HCT116 (cell line): ENCODE measurements around the gene REEP5. TPM values are rescaled to one million over a fixed set of nuclear protein-coding genes. Genes with fewer than 3 reads are reported as not detected.

ENCODE experiments used
- ATAC-seq: fragments of 200-7000 bp; cut with Tn5 transposase; 2 replicates; pipeline ENCODE4 v1.9.1; 2020; ENCODE audit warnings: mild to moderate bottlenecking, moderate library complexity
- BruUV-seq: library from RNA; stranded (reverse); fragments of 400-500 nt; replicated peaks from 2 replicates; lab custom pipeline; 2021; lab: Mats Ljungman, UMichigan
- CTCF ChIA-PET: fragments of 300-600 bp; sonication (Branson Sonifier 250); formaldehyde crosslinking; loops from one replicate; lab custom pipeline; 2021; ENCODE audit warnings: antibody characterized with exemption; lab: Charles Lee
- POLR2A ChIA-PET: fragments of 300-600, 350-600 bp; sonication (Branson Sonifier 250); formaldehyde crosslinking; loops from one replicate; lab custom pipeline; 2021; ENCODE audit warnings: antibody characterized with exemption; lab: Charles Lee
- RAD21 ChIA-PET, 2 experiments: fragments of 300-600 bp; sonication (Branson Sonifier 250); formaldehyde crosslinking; loops; one replicate each; lab custom pipeline; 2023; ENCODE audit warnings: low total read pairs in 2 of 2; ENCODE audit not compliant: uncharacterized antibody in 2 of 2, unreplicated experiment in 2 of 2, low non-redundant PET in 1 of 2; lab: Charles Lee
- DNase-seq: peaks from one replicate; pipeline ENCODE4 v3.0.0-alpha.2; 2010; ENCODE audit warnings: low read depth, low spot score
- H2AFZ ChIP-seq: fragments of 200-600 bp; shearing (Covaris generic), sonication (generic); 2 replicates; pipeline ENCODE4 v1.6.1; 2017; ENCODE audit warnings: low read depth, mixed run types, mixed read lengths, antibody characterized with exemption, low read length; ENCODE audit not compliant: poor library complexity, severe bottlenecking
- H3K27ac ChIP-seq: 2 replicates; pipeline ENCODE4 v1.5.1; 2012; ENCODE audit warnings: low read depth, low read length
- H3K27me3 ChIP-seq: fragments of 200-600 bp; sonication (generic); 2 replicates; pipeline ENCODE4 v1.6.1; 2016; ENCODE audit warnings: mixed run types, low read length, mixed read lengths; ENCODE audit not compliant: insufficient read depth
- H3K36me3 ChIP-seq, 2 experiments: fragments of 200-500 bp in 1 of 2; fragments of 200-600 bp in 1 of 2; sonication (Bioruptor generic) in 1 of 2; sonication (generic) in 1 of 2; 2 replicates each; pipeline versions ENCODE4 v1.5.1 to v1.6.1; 2014 to 2016; ENCODE audit warnings: low read length in 2 of 2, inconsistent platforms in 1 of 2, mixed read lengths in 1 of 2, mixed run types in 1 of 2; ENCODE audit not compliant: insufficient read depth in 2 of 2, control insufficient read depth in 1 of 2
- H3K4me1 ChIP-seq, 2 experiments: fragments of 200-600 bp in 1 of 2; sonication (generic) in 1 of 2; 2 replicates each; pipeline versions ENCODE4 v1.5.1 to v1.6.1; 2012 to 2017; ENCODE audit warnings: low read length in 2 of 2, inconsistent platforms in 1 of 2, mild to moderate bottlenecking in 1 of 2, mixed read lengths in 1 of 2, mixed run types in 1 of 2, moderate library complexity in 1 of 2; ENCODE audit not compliant: insufficient read depth in 2 of 2, control insufficient read depth in 1 of 2
- H3K4me2 ChIP-seq: fragments of 200-600 bp; sonication (generic); 2 replicates; pipeline ENCODE4 v1.6.1; 2017; ENCODE audit warnings: mixed run types, low read length, mixed read lengths
- H3K4me3 ChIP-seq, 2 experiments: fragments of 200-600 bp in 1 of 2; sonication (generic) in 1 of 2; replicated peaks in 1 of 2; 2 replicates each; pipeline ENCODE4 v1.5.1; 2011 to 2016; ENCODE audit warnings: low read length in 2 of 2, control low read depth in 1 of 2, low read depth in 1 of 2, mild to moderate bottlenecking in 1 of 2, mixed read lengths in 1 of 2, mixed run types in 1 of 2
- H3K79me2 ChIP-seq: fragments of 200-600 bp; sonication (generic); 2 replicates; pipeline ENCODE4 v1.6.1; 2017; ENCODE audit warnings: mild to moderate bottlenecking, mixed run types, low read length, moderate library complexity, mixed read lengths; ENCODE audit not compliant: insufficient read depth
- H3K9ac ChIP-seq: fragments of 200-600 bp; sonication (generic); 2 replicates; pipeline ENCODE4 v1.6.1; 2016; ENCODE audit warnings: low read length, mixed read lengths
- H3K9me2 ChIP-seq: fragments of 200-600 bp; sonication (generic), shearing (Covaris generic); 2 replicates; pipeline ENCODE4 v1.6.1; 2017; ENCODE audit warnings: mixed run types, mild to moderate bottlenecking, moderate library complexity; ENCODE audit not compliant: insufficient read depth
- H3K9me3 ChIP-seq, 2 experiments: fragments of 200-500 bp in 1 of 2; fragments of 200-600 bp in 1 of 2; sonication (Bioruptor generic) in 1 of 2; sonication (generic) in 1 of 2; 2 replicates each; pipeline ENCODE4 v1.6.1; 2014 to 2017; ENCODE audit warnings: low read length in 2 of 2, mixed read lengths in 2 of 2, inconsistent platforms in 1 of 2, low read depth in 1 of 2, mild to moderate bottlenecking in 1 of 2, mixed run types in 1 of 2, moderate library complexity in 1 of 2; ENCODE audit not compliant: control insufficient read depth in 1 of 2, insufficient read depth in 1 of 2
- H4K20me1 ChIP-seq: fragments of 200-600 bp; sonication (generic), shearing (Covaris generic); 2 replicates; pipeline ENCODE4 v1.6.1; 2017; ENCODE audit warnings: mixed run types, mild to moderate bottlenecking, moderate library complexity; ENCODE audit not compliant: insufficient read depth
- ATF3 ChIP-seq: IDR thresholded peaks from 2 replicates; pipeline ENCODE4 v1.6.1; 2012
- CBX3 ChIP-seq: IDR thresholded peaks from 2 replicates; pipeline ENCODE4 v1.6.1; 2012; ENCODE audit warnings: low read depth
- CEBPB ChIP-seq: IDR thresholded peaks from 2 replicates; pipeline ENCODE4 v1.6.1; 2012; ENCODE audit warnings: low read depth
- CTCF ChIP-seq, 3 experiments: fragments of 200-600 bp in 1 of 3; sonication (generic) in 1 of 3; IDR thresholded peaks in 2 of 3; conservative IDR thresholded peaks in 1 of 3; 2 replicates each; pipeline ENCODE4 v1.5.1; 2012 to 2017; ENCODE audit warnings: low read depth in 2 of 3, low read length in 2 of 3, antibody characterized with exemption in 1 of 3, borderline replicate concordance in 1 of 3, control low read depth in 1 of 3, mild to moderate bottlenecking in 1 of 3, mixed read lengths in 1 of 3, mixed run types in 1 of 3, moderate library complexity in 1 of 3; ENCODE audit not compliant: insufficient read depth in 1 of 3
- EGR1 ChIP-seq: IDR thresholded peaks from 2 replicates; pipeline ENCODE4 v1.6.1; 2012; ENCODE audit warnings: low read depth
- ELF1 ChIP-seq: IDR thresholded peaks from 2 replicates; pipeline ENCODE4 v1.6.1; 2012; ENCODE audit warnings: low read depth, borderline replicate concordance
- EZH2 ChIP-seq: fragments of 200-600 bp; sonication (generic); IDR thresholded peaks from 2 replicates; pipeline ENCODE4 v1.6.1; 2017; ENCODE audit warnings: antibody characterized with exemption, mixed run types
- EZH2phosphoT487 ChIP-seq: fragments of 200-600 bp; IDR thresholded peaks from 2 replicates; pipeline ENCODE4 v1.6.1; 2018; ENCODE audit warnings: antibody characterized with exemption, borderline replicate concordance
- FOSL1 ChIP-seq: IDR thresholded peaks from 2 replicates; pipeline ENCODE4 v1.6.1; 2012; ENCODE audit warnings: low read depth
- JUND ChIP-seq: IDR thresholded peaks from 2 replicates; pipeline ENCODE4 v1.6.1; 2012
- POLR2AphosphoS5 ChIP-seq: IDR thresholded peaks from 2 replicates; pipeline ENCODE4 v1.6.1; 2011; ENCODE audit warnings: mild to moderate bottlenecking, low read depth, low read length, moderate library complexity
- RAD21 ChIP-seq: IDR thresholded peaks from 2 replicates; pipeline ENCODE4 v1.6.1; 2012; ENCODE audit warnings: low read depth, mild to moderate bottlenecking
- SIN3A ChIP-seq: IDR thresholded peaks from 2 replicates; pipeline ENCODE4 v1.6.1; 2012; ENCODE audit warnings: low read depth
- SRF ChIP-seq: IDR thresholded peaks from 2 replicates; pipeline ENCODE4 v1.6.1; 2012; ENCODE audit warnings: low read depth
- YY1 ChIP-seq: IDR thresholded peaks from 2 replicates; pipeline ENCODE4 v1.6.1; 2011; ENCODE audit warnings: low read length, low read depth, moderate library complexity, mild to moderate bottlenecking; ENCODE audit not compliant: insufficient replicate concordance; ENCODE audit errors: extremely low read depth
- ZFX ChIP-seq: fragments of 450-650 bp; IDR thresholded peaks from 2 replicates; pipeline ENCODE4 v1.6.1; 2017
- ZNF274 ChIP-seq: fragments of 200-500 bp; sonication (Bioruptor generic); IDR thresholded peaks from 2 replicates; pipeline ENCODE4 v1.6.1; 2014; ENCODE audit warnings: mild to moderate bottlenecking, low read depth, low read length, inconsistent platforms
- intact Hi-C: fragments of 100-400 bp; cut with micrococcal nuclease; formaldehyde crosslinking; loops from 2 replicates; pipeline ENCODE4 v1.10.0; 2022
- total RNA-seq: library from RNA; stranded (reverse); gene quantifications from one replicate; pipeline ENCODE4 v1.2.1, GENCODE V29; 2021; ENCODE audit not compliant: unreplicated experiment

REEP5 gene
- total RNA-seq, 1 experiment from 2014 or later: 71.7 TPM

GRCh38 chr5:112918136-112918535, 3.9 kb downstream of the REEP5 start:
- CTCF ChIA-PET: no interaction called here
- Histone ChIP-seq H3K36me3 (peaks cover 8 to 22% of the 10 kb centered on the region in 2 experiments; a peak in 3 of 4 replicates), H3K9me3 (no peaks in the 10 kb centered on the region), H3K4me2 (no peak overlapping the region), H3K27me3 (no peaks in the 10 kb centered on the region), H3K4me1 (peaks cover 8 to 19% of the 10 kb centered on the region in 2 experiments; a peak in 3 of 4 replicates)
- TF ChIP-seq ZNF274: no peak
- no peak for TF ChIP-seq ELF1
- no peak for TF ChIP-seq JUND
- TF ChIP-seq CEBPB: no peak
- no peak for TF ChIP-seq FOSL1
- no peak for TF ChIP-seq CBX3
- no peak for TF ChIP-seq EZH2
- TF ChIP-seq ATF3: no peak
- TF ChIP-seq SIN3A: no peak
- TF ChIP-seq POLR2AphosphoS5: no peak
- no peak for TF ChIP-seq SRF
- TF ChIP-seq YY1: no peak
- TF ChIP-seq, all 23 proteins: peak for 0
- ChIA-PET RAD21 (no interaction called here), POLR2A (no interaction called here)
- ATAC-seq (no peak), DNase-seq (no peak)
- Histone ChIP-seq H4K20me1 (no peaks in the 10 kb centered on the region), H3K9ac (no peak overlapping the region), H2AFZ (no peak overlapping the region), H3K4me3 (no peak overlapping the region), H3K27ac (no peak overlapping the region), H3K79me2 (peaks cover 72% of the 10 kb centered on the region), H3K9me2 (no peaks in the 10 kb centered on the region)
- no TSS peak for BruUV-seq
- intact Hi-C loops: no loop called here

- H3K9ac ChIP-seq: no peak overlapping the region
- no peaks in the 10 kb centered on the region for H3K9me3 ChIP-seq
- H3K4me1 ChIP-seq: peaks cover 5 to 13% of the 10 kb centered on the region in 2 experiments; a peak in 3 of 4 replicates
- no peak overlapping the region for H3K27ac ChIP-seq
- ChIA-PET POLR2A (no interaction called here), CTCF (no interaction called here), RAD21 (no interaction called here)
- H3K4me2 ChIP-seq: no peak overlapping the region
- H3K4me3 ChIP-seq: no peak overlapping the region
- no peaks in the 10 kb centered on the region for H3K27me3 ChIP-seq
- DNase-seq: no peak
- intact Hi-C loops: no loop called here
- H3K36me3 ChIP-seq: peaks cover 8 to 22% of the 10 kb centered on the region in 2 experiments; a peak in 3 of 4 replicates
- TF ChIP-seq POLR2AphosphoS5: no peak
- peak; percentile 17 to 58 (median 46); a peak in 5 of 6 replicates for TF ChIP-seq CTCF (IDR thresholded peaks at IDR 0.05 in 2 of 3, conservative IDR thresholded peaks at IDR 0.05 in 1 of 3; ENCODE audit: borderline replicate concordance in 1 of 3, insufficient read depth in 1 of 3, low read depth in 2 of 3, low read length in 2 of 3)
- no peak for TF ChIP-seq YY1
- TF ChIP-seq JUND: no peak
- no peak for TF ChIP-seq EZH2phosphoT487
- TF ChIP-seq CBX3: no peak
- 0 out of 2 replicates have a peak, but pooled peaks have one; percentile 3 for TF ChIP-seq RAD21
- no peak for TF ChIP-seq EGR1
- TF ChIP-seq ZFX: no peak
- no peak overlapping the region for H2AFZ ChIP-seq
- ATAC-seq: no peak
- H3K9me2 ChIP-seq: no peaks in the 10 kb centered on the region
- peaks cover 77% of the 10 kb centered on the region for H3K79me2 ChIP-seq
- no peaks in the 10 kb centered on the region for H4K20me1 ChIP-seq
- BruUV-seq: no TSS peak
These were observed 4.5 kb downstream of the REEP5 start for GRCh38 chr5:112917453-112917995.
